ENCODE results near the gene SCD5. TPM values are rescaled to one million over a fixed set of nuclear protein-coding genes. Genes with fewer than 3 reads are reported as not detected.

SCD5 gene
- total RNA-seq, 2 donors from 2014 or later = 0.52 to 1.9 TPM

DNA sequence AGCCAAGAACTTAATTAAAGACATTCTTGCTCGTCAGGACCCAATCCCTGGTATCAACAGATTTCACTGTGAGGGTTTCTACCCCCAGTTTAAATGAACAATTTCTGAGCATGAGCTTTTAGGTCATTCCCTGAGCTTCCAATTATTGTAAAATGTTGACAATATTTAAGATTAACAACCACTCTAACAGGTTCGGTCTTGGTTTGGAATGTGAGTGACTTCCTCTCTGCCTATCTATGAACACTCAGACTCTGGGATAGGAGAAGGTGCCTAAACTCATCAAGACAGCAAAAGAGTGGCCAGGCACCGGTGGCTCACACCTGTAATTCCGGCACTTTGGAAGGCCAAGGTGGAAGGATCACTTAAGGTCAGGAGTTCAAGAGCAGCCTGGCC is 153.9 kb downstream of the SCD5 start:
- no peak overlapping the region for H3K27ac Mint-ChIP-seq
- no peaks in the 10 kb centered on the region for H3K9me3 Mint-ChIP-seq
- ATAC-seq = no peak
- H3K36me3 Mint-ChIP-seq = no peaks in the 10 kb centered on the region
- no peak for DNase-seq (ENCODE audit: low spot score in 2 of 2)

GRCh38 chr4:82643994-82644733 is 154.4 kb downstream of the SCD5 start:
- ATAC-seq = no peak
- Mint-ChIP-seq H3K27ac (no peak overlapping the region), H3K36me3 (no peaks in the 10 kb centered on the region), H3K9me3 (no peaks in the 10 kb centered on the region)
- no peak for DNase-seq (ENCODE audit: low spot score in 2 of 2)

GRCh38 chr4:82642331-82642730 is 156.3 kb downstream of the SCD5 start:
- ATAC-seq = no peak
- no peaks in the 10 kb centered on the region for H3K9me3 Mint-ChIP-seq

DNA sequence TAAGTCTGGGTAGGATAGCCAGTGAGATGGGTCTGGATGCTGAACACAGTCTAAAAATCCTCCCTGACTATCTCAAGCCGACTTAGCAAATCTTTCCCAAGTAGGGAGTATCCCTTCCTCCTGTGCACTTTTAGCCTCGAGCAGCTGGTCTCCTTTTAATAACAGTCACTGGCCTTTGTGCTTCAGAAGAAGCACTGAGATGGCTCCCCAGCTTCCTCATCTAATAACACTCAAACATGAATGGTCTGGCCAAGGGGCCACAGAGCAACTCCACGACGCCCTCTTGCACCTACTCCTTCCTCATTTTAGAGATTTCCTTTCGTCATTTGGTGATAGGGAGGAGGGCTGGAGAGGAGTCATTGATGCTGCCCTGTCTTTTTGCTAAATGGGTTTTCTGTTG is 158.1 kb downstream of the SCD5 start:
- no peak for DNase-seq (ENCODE audit: low spot score in 2 of 2)
- Mint-ChIP-seq H3K36me3 (no peaks in the 10 kb centered on the region), H3K9me3 (no peaks in the 10 kb centered on the region), H3K27ac (no peak overlapping the region)
- no peak for ATAC-seq

More at GRCh38 chr4:82642331-82642730, 156.3 kb downstream of the SCD5 start:
- DNase-seq (ENCODE audit: low spot score in 2 of 2) = no peak
- Mint-ChIP-seq H3K27ac (no peak overlapping the region), H3K36me3 (no peaks in the 10 kb centered on the region)

DNA sequence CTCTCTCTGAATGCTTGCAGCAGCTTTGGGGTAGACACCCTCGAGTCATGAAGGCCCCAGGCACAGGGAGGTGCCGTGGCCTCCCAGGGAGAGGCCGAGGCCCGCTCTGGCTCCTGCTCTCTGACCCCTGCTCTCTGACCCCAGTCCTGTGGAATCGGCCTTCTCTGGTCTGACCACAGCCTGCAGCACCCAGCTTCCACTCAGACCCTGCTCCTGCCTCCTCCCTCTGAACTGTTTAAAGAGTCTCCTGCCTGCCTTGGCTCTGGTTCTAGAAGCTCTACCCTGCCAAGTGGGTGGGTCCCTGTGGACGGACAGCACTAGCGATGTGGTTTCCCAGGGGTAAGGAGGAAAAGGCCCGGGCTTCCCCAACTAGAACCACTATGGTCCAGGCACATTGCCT is 158.6 kb downstream of the SCD5 start:
- H3K27ac Mint-ChIP-seq = no peak overlapping the region
- ATAC-seq = no peak
- H3K9me3 Mint-ChIP-seq = no peaks in the 10 kb centered on the region
- DNase-seq (ENCODE audit: low spot score in 2 of 2) = no peak
- no peaks in the 10 kb centered on the region for H3K36me3 Mint-ChIP-seq

- Mint-ChIP-seq H3K9me3 (no peaks in the 10 kb centered on the region), H3K36me3 (no peaks in the 10 kb centered on the region), H3K27ac (no peak overlapping the region)
- ATAC-seq = no peak
- no peak for DNase-seq (ENCODE audit: low spot score in 2 of 2)
These were observed 160.1 kb downstream of the SCD5 start for GRCh38 chr4:82638479-82638878.

GRCh38 chr4:82630079-82630478 is 168.5 kb downstream of the SCD5 start:
- no peak for DNase-seq (ENCODE audit: low spot score in 2 of 2)
- Mint-ChIP-seq H3K27ac (no peak overlapping the region), H3K9me3 (no peaks in the 10 kb centered on the region), H3K36me3 (no peaks in the 10 kb centered on the region)
- ATAC-seq = no peak

DNA sequence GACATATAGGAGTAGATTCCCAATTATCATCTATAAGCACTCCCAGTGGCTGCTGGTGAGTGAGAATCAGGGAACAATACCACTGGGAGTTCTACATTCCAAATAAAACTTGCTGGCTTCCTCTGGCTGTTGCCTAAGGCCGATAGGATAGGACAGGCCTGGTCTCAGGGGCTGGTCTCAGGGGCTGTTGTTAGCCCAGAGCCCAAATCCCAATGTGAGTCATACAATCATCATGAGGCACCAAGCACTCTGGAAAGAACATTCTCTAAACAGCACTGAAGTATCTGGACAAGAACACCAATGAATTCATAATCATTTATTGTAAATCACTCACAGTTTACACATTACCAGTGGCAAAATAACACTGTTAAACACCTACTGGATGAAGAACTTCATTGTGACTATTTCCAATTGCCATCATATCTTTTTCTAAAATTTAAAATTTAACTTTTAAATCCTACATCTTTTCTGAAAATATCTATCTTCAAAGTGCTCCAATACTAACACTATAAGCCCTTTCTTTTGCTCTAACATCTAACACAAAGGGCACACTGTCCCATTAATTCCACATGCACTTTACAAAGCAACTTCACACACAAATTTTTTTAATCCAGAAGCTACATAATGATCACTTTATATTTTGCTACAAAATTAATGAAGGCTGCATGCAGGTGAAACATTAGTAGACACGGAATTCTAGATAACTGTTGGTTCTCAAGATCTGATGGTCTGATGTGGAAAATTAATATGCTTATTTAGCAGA is 169.2 kb downstream of the SCD5 start:
- DNase-seq (ENCODE audit: low spot score in 2 of 2) (no peak), ATAC-seq (no peak)
- no peaks in the 10 kb centered on the region for H3K9me3 Mint-ChIP-seq
- H3K36me3 Mint-ChIP-seq = no peaks in the 10 kb centered on the region
- H3K27ac Mint-ChIP-seq = no peak overlapping the region

GRCh38 chr4:82626251-82626868 is 172.2 kb downstream of the SCD5 start:
- no peak overlapping the region for H3K27ac Mint-ChIP-seq
- ATAC-seq = no peak
- no peak for DNase-seq (ENCODE audit: low spot score in 2 of 2)
- H3K9me3 Mint-ChIP-seq = no peaks in the 10 kb centered on the region
- H3K36me3 Mint-ChIP-seq = no peaks in the 10 kb centered on the region

DNA sequence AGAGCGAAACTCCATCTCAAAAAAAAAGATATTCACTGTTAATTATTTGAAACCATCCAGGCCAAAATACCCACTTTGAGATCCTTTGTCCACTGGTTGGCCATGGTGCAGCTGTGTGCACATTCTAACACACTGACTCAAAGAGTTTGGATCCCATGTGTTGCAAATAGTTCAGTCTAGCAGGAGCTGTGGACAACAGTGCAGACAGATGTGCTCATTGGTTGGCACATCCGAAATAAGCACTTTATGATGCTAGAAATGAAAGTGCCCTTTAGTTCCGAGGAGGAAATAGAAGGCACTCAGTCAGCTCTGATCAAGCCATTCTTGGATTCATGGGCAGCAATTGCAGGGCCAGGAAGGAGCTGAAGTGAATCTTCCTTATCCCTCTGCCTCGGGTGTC is 173.8 kb downstream of the SCD5 start:
- no peak for ATAC-seq
- Mint-ChIP-seq H3K36me3 (no peaks in the 10 kb centered on the region), H3K9me3 (no peaks in the 10 kb centered on the region), H3K27ac (no peak overlapping the region)
- no peak for DNase-seq (ENCODE audit: low spot score in 2 of 2)

DNA sequence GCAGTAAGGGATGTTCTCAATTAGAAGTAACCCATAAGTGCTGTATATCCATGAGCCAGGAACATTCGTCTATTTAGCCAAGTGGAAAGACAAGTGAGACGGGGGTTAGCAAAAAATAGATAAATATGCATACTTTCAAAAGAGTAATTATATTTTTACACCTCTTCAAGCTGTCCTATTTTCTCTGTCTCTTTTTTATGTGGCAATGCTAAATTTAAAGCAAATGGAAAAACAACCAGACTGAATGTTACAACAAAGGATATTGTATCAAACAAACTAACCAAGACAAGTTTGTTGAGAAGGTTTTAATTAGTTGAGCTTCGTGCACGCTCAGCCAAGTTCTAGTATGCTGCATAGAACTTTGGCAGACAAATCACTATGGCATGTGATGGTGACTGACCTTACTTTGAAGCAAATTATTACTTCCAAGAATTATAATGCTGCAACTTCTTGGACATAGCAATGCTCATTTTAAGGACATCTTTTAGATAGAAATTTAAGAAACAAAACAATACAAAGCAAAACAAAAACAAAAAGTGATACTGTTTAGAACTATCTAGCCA is 175.4 kb downstream of the SCD5 start:
- ATAC-seq (no peak), DNase-seq (ENCODE audit: low spot score in 2 of 2) (no peak)
- no peaks in the 10 kb centered on the region for H3K9me3 Mint-ChIP-seq
- no peak overlapping the region for H3K27ac Mint-ChIP-seq
- no peaks in the 10 kb centered on the region for H3K36me3 Mint-ChIP-seq

DNA sequence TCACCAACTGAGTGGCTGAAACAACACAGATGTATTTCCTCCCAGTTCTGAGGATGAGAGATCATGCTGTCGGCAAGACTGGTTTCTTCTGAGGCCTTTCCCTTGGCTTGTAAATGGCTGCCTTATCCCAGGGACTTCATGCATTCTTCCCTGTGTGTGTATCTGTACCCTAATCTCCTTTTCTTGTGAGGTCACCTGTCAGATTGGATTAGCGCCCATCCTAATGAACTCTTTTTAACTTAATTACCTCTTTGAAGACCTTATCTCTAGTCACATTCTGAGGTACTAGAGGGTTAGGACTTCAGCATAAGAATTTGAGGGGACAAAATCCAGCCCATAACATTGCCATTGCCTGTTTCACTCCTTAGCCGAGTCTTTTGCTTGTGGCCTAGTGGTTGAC is 177.3 kb downstream of the SCD5 start:
- Mint-ChIP-seq H3K27ac (no peak overlapping the region), H3K9me3 (no peaks in the 10 kb centered on the region), H3K36me3 (no peaks in the 10 kb centered on the region)
- ATAC-seq (no peak), DNase-seq (ENCODE audit: low spot score in 2 of 2) (no peak)

- H3K27ac Mint-ChIP-seq = no peak overlapping the region
- H3K36me3 Mint-ChIP-seq = no peaks in the 10 kb centered on the region
- ATAC-seq (no peak), DNase-seq (ENCODE audit: low spot score in 2 of 2) (no peak)
- H3K9me3 Mint-ChIP-seq = no peaks in the 10 kb centered on the region
These were observed 178.4 kb downstream of the SCD5 start for GRCh38 chr4:82620126-82620735.

DNA sequence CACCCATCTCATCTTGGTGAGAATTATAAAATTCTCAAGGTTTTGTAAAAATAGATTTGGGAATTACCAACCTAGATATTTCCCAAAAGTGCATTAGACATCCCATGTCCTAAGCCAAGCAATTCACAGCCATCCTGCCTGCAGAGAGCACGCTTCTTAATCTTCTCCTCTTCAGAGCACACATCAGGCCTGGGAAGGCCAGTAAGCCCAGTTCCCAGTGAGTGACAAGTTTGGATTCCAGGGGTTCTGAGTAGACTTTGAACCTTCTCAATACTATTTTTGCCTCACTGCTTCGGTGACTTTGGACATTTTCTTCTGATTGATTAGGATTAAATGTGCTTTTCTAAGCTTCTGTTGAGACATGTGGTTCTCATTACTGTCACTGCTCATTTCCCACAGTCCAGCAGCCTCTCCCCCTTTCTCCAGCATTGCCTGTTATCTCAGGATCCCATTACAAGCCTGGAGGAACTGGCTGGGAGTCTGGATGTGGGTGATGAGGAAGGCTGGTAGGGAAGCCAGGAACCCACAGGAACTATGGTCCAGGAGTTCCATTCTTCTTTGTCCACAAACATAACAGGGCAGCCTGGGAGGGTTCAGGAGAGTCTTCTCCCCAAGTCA is 180.4 kb downstream of the SCD5 start:
- Mint-ChIP-seq H3K27ac (no peak overlapping the region), H3K9me3 (no peaks in the 10 kb centered on the region), H3K36me3 (no peaks in the 10 kb centered on the region)
- ATAC-seq (no peak), DNase-seq (ENCODE audit: low spot score in 2 of 2) (no peak)

- H3K36me3 Mint-ChIP-seq = no peaks in the 10 kb centered on the region
- no peaks in the 10 kb centered on the region for H3K9me3 Mint-ChIP-seq
- no peak for DNase-seq (ENCODE audit: low spot score in 2 of 2)
- no peak for ATAC-seq
- no peak overlapping the region for H3K27ac Mint-ChIP-seq
These were observed 183.7 kb downstream of the SCD5 start for GRCh38 chr4:82614838-82615449.

DNA sequence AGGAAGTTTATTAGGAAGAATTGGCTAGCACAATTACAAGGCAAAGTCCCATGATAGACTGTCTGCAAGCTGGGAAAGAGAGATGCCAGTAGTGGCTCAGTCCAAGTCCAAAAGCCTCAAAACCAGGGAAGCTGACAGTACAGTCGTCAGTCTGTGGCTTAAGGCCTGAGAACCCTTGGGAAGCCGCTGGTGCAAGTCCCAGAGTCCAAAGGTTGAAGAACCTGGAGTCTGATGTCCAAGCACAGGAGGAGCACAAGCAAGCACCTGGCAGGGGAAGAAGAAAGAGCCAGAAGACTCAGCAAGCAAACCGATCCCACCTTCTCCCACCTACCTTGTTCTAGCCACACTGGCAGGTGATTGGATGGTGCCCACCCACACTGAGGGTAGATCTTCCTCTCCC is 185.5 kb downstream of the SCD5 start:
- Mint-ChIP-seq H3K27ac (no peak overlapping the region), H3K36me3 (no peaks in the 10 kb centered on the region), H3K9me3 (no peaks in the 10 kb centered on the region)
- ATAC-seq (no peak), DNase-seq (ENCODE audit: low spot score in 2 of 2) (no peak)
